NCI-H2107 treated with DMSO at 0.1 percent for 48 hours (cell line): Measurements from ENCODE around the gene RPL14.
"Not testable (repeated sequence)": the region's sequence is repeated elsewhere in the genome, so short reads cannot be mapped to it uniquely, and the experiment has no call there.

Source experiments
- DNase-seq: peaks from one replicate; lab custom pipeline; 2025; ENCODE audit not compliant: unreplicated experiment; lab: John Stamatoyannopoulos, UW

RPL14 gene

DNA sequence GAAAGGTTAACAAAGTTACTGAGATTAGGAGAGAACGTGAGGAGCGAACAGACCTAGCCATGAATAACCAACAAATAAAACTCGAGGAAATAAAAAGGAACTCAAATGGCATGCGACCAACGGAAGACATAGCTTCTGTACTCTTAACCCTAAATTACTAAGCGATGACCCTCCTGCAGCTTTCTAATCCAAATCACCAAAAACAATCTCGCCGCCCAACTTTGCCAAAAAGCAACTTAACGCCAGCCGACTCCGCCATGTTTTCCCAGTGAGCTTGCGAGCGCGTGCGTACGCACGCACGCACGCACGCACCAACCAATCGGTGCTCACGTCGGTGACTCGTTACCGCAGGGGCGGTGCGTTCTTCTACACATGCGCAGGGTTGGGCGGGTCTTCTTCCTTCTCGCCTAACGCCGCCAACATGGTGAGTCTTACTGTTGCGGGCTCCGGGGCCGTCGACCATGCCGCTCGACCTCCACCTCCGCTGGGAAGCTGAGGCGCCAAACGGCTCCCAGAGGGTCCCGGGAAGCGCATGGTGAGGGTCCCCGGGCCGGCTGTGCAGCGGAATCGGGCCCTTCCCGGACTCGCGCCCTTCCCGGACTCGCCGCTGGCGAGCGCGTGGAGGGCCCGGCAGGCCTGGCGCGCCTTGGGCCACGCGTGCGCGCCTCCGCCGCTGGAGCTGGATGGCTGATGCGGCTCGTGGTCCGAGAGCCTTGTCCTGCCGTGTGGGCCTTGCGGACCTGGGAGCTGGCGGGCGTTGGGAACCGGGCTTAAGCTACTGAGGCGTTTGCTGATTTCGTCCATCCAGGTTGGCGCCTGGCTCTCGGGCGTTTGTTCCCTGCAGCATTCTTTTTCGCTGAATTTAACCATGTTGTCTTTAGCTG, at the start of gene RPL14:
RPL14 (plus strand) TSS at position 400 of the 884 bp plus-strand sequence; CDS start at position 533, 133 bp downstream.
- peak; percentile 67 for DNase-seq

DNA sequence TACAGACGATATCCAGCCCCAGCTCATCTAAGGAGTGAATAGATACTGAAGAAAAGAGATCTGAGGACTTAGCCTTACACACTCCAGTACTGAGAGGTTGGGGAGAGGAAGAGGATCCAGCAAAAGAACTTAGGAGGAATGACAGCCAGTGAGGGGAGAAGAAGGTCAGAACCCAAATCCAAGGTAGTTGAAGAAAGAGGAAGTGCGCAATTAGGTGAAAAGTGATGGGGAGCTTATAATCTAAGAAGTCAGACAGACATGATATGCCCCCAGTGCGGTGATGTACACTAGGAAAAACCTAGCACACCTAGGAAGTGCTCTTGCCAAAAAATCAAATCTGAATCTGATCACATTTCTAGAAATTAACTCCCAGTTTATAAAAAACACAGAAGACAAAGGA, 49.5 kb upstream of the RPL14 start:
- DNase-seq, result no peak

DNA sequence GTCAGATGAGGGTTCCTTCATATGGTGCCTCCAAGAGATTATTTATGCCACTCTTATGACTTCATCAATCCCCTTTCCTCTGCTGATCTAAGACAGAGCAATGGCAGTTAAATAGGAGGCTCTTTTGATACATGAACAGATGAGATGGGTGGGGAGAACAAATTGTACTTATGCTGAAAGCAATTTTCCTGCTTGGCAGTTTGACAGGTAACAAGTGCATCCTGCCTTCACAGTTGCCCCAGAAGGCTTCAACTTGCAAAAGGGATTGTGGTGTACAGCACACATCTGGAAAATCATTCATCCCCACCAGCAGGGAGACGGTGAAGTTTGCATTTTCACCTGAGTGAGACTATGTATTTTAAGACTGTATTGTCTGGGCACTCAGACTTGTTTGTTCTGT, 42.9 kb upstream of the RPL14 start:
- no peak for DNase-seq

DNA sequence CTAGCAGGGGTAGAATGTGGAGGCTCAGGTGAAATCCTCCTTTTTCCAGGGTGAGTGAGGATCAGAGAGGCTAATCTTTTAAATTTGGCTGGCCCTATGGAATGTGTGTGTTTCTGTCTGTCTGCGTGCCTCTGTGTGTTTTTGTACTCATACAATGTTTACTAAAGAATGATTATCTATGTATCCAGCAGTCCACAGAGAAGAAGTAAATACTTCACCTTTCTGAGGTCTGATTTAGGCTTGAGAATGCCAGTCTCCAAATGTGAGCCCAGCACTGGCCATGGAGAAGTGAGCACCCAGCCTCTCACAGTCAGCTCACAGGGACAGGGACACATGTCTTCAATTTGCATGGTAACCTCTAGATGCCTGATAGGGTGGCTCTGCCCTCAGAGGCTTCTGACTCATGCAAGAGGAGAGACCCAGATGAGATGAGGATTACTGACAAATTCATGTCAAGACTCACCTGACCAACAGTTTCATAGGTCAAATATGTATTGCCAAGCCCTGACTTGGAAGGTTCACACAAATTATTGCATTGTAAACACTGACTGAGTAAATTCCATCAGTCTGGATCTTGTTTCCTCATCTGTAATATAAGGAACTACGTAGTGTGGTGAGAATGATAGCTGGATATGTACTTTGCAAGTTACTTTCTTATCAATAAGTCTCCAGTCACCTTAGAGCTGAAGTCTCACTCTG, 39.1 kb upstream of the RPL14 start:
- DNase-seq, result no peak

DNA sequence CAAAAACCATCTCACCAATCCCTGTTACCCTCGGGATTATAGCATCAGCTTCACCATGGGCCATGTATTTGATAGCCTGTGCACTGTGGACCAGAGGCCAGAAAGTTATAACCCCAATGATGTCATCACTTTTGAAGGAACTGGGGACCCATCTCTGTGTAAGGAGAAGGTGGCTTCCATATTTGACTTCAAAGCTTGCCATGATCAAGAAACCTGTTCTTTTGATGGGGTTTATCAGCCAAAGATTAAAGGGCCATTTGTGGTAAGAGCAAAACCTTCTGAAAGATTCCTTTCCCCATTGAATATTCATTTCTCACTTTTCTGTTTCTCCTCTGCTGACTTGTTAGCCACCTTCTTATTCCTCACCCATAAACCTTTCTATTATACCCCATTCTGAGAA, 34.3 kb upstream of the RPL14 start:
- no peak for DNase-seq

DNA sequence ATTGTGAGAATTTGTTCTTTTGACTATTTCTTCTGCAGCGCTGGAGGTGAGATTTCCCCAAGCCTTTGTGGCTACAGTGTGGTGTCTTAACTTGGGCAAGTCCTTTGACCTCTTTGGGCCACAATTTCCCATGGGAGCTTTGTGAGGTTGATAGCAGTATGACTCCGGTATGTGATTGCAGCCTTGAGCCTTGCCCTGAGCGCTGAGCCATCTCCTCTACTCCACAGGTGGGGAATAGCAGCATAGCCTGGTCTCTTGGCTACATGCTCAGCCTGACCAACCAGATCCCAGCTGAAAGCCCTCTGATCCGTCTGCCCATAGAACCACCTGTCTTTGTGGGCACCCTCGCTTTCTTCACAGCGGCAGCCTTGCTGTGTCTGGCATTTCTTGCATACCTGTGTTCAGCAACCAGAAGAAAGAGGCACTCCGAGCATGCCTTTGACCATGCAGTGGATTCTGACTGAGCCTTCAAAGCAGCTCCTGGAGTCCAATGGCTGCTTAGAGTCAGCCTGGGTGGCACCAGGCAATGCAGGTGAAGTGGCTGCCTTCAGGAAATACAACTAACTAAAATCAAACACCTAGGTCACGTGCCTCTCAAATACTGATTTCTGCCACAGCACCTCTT, 30.0 kb upstream of the RPL14 start:
- no peak for DNase-seq

DNA sequence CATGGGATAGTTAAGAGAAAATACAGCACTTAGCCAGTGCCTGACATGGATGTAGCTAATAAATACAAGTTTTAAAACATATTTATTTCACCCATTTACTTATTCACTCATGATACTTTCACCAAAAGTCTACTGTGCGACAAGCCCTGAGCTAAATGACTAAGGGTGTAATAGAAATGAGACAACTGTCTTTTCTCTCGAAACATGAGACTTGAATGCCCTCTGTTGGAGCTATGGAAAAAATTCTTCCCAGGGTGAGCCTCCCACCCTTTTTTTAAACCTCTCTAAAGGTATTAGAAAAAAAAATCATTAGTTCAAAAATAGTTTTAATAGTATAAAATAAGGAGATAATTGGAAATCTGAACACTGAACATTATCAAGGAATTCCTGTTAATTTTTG, 24.3 kb upstream of the RPL14 start:
- DNase-seq, result peak; percentile 2

DNA sequence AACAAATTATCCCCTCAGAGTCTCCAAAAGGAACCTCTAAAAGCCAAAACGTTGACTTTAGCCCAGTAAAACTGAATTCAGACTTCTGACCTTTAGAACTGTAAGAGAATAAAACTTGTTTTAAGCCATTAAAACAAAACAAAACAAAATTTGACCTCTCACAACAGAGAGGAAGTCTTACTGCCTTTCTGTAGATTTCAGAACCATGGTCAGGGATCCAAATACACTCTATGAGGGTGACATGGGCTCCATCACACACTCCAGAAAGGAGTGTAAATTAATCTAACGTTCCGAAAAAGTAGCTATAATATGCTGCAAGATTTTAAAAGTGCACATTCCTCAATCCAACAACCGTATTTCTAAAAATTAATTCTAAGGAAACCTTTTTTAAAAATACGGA, 19.2 kb upstream of the RPL14 start:
- no peak for DNase-seq

DNA sequence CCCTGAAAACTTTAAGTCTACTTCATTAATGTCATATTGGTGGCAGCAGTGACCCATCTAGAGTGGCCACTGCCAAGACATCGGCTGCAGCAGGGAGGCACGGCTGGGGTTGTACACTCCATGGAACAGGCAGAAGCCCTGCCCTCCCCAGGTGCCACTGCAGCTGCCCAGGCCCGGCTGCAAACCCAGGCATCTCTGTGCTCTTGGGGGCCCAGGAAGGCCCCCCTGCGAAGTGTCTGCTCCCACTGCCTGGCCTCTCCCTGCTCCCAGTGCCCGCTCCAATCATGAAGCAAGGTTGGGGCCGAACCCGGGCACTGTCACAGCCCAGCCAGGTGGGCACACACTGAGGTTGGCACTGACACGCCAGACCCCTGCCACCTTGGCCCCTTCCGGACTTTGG, 12.1 kb upstream of the RPL14 start:
- no peak for DNase-seq

DNA sequence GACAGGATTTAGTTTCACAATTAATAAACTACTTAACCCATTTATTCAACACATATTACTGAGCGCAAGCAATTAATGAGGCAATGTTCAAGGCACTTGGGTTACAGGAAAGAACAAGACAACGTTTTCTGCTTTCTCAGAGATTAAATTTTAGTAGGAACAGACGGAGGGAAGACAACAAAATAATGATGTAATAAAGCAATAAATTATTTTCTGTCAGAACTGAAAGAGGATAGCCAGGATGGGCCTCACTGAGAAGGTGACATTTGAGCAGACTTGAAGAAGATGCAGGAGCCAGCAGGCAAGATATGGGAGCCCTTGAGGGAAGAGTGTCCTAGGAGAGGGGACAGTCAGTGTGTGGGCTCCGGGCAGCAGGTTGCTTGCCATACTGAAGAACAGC, 11.3 kb upstream of the RPL14 start:
- DNase-seq, result no peak

DNA sequence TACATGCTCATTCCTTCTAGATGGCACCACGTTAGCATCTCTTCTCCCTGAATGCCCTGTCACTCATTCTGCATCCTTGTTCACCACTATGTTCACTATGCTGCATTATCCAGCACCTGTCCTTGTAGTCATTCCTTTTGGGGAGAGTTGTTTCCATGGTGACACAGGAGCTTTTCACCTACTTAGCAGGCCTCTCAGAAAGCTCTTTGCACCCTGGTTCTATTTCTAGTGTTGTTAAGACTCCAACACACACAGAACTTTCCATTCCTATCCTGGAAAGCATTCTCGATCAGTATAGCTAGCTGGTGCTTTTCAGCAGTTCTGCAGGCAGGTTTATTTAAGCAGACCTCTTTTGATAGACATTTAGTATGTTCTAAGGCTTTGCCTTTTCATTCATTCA, 6.7 kb upstream of the RPL14 start:
- no peak for DNase-seq

DNA sequence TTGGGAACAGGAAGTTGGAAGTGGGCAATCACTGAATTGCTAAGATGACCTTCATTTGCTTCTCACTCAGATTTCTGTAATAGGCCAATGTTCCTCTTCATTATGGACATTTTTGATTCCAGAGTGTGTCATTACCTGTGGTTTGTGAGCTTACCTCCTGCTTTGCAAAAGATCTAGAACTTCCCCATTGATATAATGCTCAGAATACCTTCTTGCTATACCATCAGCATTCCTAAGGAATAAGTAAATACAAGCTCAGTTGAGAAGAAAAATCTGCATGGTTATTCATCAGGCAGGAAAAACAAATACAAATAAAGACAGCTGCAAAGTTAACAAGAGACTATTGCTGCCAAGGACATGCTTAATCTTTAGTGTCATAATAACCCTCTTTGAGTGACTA, 5.6 kb upstream of the RPL14 start:
- DNase-seq, result no peak

DNA sequence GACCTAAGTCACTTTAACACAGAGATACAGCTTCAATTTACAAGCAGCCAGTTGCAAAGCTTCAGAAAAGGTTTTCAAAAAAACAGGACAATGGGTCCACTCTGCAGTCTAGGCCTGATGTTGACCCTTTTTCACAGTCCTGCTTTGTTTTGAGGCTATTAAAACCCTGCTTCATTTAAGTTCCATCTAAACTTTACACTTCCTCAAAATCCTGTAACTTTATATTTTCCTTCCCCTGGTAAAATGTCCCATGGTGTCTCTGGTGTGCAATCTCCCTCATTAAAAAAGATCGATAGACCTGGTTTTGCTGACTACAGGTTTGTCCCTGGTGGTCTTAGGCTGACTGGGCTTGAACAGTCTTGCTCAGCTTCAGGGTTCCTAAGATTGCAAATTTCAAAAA, 5.1 kb upstream of the RPL14 start:
- no peak for DNase-seq

DNA sequence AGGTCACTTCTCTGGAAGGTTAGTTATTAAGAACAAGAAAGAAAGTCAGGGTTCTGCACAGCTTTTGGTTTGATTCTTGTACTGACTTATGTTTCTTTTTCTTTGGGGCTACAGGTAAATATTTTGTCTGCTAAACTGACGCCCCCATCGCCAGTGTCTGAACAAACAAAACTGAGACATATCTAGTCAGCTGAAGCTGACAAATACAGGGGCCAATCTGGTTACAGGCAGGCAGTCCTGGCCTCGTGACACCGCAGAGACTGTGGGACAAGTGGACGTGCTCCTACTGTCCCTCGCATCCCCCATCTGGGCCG, 4.6 kb upstream of the RPL14 start:
- DNase-seq, result no peak

DNA sequence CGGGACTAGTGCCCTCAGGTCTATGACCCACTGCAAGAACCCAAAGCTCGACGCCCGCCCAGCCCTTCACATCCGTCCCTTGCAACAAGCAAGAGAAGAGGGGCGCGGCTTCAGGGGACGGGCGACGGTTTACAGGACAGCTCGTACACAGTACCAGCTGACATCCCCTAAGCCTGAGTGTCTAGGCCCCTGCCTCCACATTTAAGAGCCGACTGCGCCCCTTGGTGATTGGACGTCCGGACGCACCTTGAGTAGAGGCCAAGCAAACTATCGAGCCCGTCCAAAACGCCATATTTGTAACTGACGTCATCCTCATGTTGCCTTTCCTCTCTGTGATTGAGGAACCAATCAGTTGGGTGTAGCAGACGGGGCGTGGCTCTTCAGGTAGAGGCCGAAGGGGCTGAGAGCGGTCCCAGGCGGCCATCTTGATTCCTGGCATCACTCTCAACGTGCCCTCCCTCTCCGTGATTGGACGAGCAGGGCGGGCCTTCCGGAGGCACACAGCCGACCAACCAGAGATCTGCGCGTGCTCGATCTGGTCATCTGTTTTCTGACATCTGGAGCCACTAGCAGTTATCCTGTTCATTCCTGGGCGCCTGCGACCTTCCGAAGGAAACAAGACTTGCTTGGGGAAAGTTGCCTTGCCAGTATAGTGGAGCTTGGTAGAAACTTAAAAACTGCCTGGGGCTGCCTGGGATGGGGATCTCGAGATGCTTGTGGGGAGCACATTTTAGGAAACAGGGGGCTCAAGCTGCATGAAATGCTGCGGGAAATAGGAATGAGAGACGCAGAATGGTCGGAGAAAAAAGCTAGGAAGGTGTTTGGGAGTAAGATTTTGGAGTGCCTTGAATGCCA, 4.0 kb upstream of the RPL14 start:
- peak; percentile 96 for DNase-seq

DNA sequence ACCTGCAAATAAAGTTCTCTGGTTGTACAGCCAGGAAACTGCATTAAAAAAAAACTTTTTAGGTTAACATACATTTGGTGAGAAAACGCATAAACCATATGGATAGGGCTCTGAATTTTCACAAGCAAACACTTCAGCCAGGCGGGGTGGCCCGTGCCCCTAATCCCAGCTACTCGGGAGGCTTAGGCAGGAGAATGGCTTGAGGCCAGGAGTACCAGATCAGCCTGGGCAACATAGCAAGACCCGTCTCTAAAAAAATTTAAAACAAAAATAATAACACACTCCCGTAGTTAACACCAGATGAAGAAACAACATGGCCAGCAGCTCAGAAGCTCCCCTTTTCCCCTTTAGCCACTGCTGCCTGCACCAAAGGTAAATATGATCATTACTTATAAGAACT, 3.2 kb upstream of the RPL14 start:
- DNase-seq, result no peak

DNA sequence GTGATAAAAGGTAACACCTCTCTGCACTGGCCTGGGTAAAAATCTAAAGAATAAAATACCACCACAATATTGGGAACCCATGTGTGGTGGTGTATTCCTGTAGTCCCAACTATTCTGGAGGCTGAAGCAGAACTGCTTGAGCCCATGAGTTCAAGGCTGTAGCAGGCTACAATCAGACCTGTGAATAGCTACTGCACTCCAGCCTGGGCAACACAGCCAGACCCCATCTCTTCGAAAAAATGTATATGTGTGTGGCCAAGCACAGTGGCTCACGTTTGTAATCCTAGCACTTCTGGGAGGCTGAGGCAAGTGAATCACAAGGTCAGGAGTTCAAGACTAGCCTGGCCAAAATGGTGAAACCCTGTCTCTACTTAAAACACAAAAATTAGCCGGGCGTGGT, 1.8 kb upstream of the RPL14 start:
- no peak for DNase-seq

DNA sequence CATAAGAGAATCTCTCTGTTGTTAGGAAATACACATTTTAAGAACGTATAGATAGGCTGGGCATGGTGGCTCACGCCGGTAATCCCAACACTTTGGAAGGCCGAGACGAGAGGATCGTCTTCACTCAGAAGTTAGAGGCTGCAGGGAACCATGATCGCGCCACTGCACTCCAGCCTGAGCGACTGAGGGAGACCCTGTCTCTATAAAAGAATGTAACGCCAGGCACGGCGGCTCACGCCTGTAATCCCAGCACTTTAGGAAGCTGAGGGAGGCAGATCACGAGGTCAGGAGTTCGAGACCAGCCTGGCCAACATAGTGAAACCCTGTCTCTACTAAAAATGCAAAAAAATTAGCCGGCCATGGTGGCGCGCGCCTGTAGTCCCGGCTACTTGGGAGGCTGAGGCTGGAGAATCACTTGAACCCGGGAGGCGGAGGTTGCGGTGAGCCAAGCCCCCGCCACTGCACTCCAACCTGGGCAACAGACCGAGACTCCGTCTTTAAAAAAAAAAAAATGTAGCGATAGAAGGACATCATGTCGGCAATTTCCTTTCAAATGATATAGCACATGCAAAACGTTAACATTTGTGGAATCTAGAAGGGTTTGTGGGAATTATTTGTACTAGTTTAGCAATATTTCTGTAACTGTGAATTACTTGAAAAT, 730 bp upstream of the RPL14 start:
- DNase-seq, result no peak

DNA sequence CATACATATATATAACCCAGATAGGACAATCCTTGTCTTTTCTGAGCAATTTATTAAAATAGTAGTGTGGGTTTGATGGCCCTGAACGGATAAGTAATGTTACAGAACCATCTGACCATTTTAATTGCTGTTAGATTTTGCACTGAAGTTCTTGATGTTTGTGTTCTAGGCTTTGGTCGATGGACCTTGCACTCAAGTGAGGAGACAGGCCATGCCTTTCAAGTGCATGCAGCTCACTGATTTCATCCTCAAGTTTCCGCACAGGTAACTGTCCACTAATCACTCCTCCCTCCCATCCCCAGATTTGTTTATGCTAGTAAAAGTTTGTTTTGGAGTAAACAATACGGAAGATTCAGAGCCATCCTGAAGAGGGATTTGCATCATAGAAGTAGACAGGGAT, 1.3 kb downstream of the RPL14 start:
- DNase-seq, result no peak

DNA sequence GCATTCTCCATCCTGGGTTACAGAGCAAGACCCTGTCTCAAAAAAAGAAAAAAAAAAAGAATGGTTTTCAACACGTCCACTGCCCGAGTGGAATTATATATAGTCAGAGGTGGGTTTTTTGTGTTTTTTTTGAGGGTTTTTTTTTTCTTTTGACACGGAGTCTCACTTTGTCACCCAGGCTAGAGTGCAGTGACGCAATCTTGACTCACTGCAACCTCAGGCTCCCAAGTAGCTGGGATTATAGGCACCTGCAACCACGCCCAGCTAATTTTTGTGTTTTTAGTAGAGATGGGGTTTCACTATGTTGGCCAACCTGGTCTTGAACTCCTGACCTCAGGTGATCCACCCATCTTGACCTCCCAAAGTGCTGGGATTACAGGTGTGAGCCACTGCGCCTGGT, 3.3 kb downstream of the RPL14 start:
- not testable (repeated sequence) for DNase-seq

DNA sequence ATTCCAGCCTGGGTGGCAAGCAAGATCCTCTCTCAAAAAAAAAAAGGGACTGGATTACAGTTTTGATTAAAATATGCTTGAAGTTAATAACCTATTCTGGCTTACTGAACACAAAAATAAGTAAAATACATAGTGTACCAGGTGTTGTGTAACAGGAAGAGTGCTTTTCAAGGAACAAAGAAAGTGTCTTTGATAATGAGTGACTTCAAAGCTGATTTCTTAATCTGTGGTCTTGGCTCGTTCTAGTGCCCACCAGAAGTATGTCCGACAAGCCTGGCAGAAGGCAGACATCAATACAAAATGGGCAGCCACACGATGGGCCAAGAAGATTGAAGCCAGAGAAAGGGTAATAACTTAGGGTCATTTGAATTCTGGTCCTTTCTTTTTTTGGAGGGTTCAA, 4.0 kb downstream of the RPL14 start:
- no peak for DNase-seq
